GM12874 (cell line): ENCODE data around the gene MPC1L.
A peak's percentile ranks its signal among the peaks of the same experiment; 100 is the strongest.

Experiments
- CTCF ChIP-seq: IDR thresholded peaks from 2 replicates; pipeline ENCODE4 v1.5.1; 2011; ENCODE audit warnings: low read depth, mild to moderate bottlenecking, control low read depth, low read length, moderate library complexity; ENCODE audit not compliant: insufficient read depth

MPC1L gene

GRCh38 chrX:40663078-40663740, 40.0 kb downstream of the MPC1L start:
- no peak for TF ChIP-seq CTCF

DNA sequence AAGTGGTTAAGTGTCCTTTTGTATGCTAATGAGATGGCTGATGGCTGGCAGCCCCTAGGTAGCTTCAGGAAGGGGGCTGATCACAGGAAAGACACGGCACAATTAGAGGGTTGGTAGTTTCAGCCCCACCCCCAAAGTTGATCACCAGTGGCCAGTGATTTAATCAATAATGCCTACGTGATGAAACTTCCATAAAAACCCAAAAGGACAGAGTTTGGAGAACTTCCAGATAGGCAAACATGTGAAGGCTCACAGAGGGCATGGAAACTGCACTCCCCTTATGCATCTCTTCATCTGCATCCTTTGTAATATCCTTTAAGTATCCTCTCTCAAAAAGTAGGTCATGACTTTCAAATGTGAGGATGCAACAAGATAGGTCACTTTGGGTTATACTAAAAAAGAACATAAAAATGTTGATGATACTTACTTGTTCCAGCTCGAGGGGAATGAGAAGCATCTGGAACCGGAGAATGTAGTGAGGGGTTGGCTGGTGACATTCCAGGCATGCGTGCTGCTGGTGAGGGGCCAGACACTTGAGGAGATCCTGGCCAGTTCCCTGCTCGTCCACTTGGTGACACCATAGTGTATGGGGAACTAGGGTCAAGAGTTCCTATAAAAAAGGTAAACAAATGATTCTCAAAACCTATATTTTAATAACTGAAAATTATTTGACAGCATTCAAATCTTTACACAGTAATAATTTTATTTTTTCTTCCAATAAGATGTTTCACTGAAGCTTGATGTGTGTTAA, 40.8 kb downstream of the MPC1L start:
- TF ChIP-seq CTCF: peak; percentile 20; the same call in 1 of the 2 replicates

- no peak for TF ChIP-seq CTCF
Measured at GRCh38 chrX:40671126-40671525, 47.9 kb downstream of the MPC1L start.
